HepG2 (cell line): ENCODE data around the gene UNC50. TPM values are rescaled to one million over a fixed set of nuclear protein-coding genes. Genes with fewer than 3 reads are reported as not detected.
A peak's percentile ranks its signal among the peaks of the same experiment; 100 is the strongest.

Experiments
- FOXJ3 ChIP-seq: sonication (generic); formaldehyde crosslinking; IDR thresholded peaks from 2 replicates; pipeline ENCODE4 v1.4.0; 2020; ENCODE audit warnings: missing genetic modification reagents, mild to moderate bottlenecking, borderline replicate concordance
- HMG20A ChIP-seq: IDR thresholded peaks from 2 replicates; pipeline ENCODE4 v1.6.1; 2016; ENCODE audit warnings: borderline replicate concordance
- KAT7 ChIP-seq: IDR thresholded peaks from 2 replicates; pipeline ENCODE4 v1.6.1; 2018; ENCODE audit warnings: borderline replicate concordance, missing compliant biosample characterization
- KDM5A ChIP-seq: fragments of 200-600 bp; sonication (generic); IDR thresholded peaks from 2 replicates; pipeline ENCODE4 v1.7.0; 2018; ENCODE audit warnings: antibody characterized with exemption, mild to moderate bottlenecking, low read length, borderline replicate concordance
- NFE2L1 ChIP-seq: sonication (generic); formaldehyde crosslinking; IDR thresholded peaks from 2 replicates; pipeline ENCODE4 v1.4.0; 2020; ENCODE audit warnings: missing genetic modification reagents, mild to moderate bottlenecking, borderline replicate concordance
- ONECUT2 ChIP-seq: sonication (generic); formaldehyde crosslinking; IDR thresholded peaks from 2 replicates; pipeline ENCODE4 v1.4.0; 2020; ENCODE audit warnings: missing genetic modification reagents
- RAD51 ChIP-seq: fragments of 450-650 bp; IDR thresholded peaks from 2 replicates; pipeline ENCODE4 v1.6.1; 2016; ENCODE audit warnings: borderline replicate concordance
- RARG ChIP-seq: sonication (generic); formaldehyde crosslinking; IDR thresholded peaks from 2 replicates; pipeline ENCODE4 v1.4.0; 2020; ENCODE audit warnings: low read depth, mild to moderate bottlenecking, missing genetic modification reagents
- SKI ChIP-seq: fragments of 450-650 bp; IDR thresholded peaks from one replicate; pipeline ENCODE4 v1.6.1; 2018; ENCODE audit warnings: mild to moderate bottlenecking; ENCODE audit not compliant: partially characterized antibody
- ZNF10 ChIP-seq: sonication (generic); formaldehyde crosslinking; IDR thresholded peaks from 2 replicates; pipeline ENCODE4 v1.4.0; 2020; ENCODE audit warnings: mild to moderate bottlenecking, low read depth, missing genetic modification reagents, borderline replicate concordance
- ZNF234 ChIP-seq: sonication (generic); formaldehyde crosslinking; conservative IDR thresholded peaks from 2 replicates; pipeline ENCODE4 v1.5.1; 2020; ENCODE audit warnings: mild to moderate bottlenecking, missing genetic modification reagents
- ZNF326 ChIP-seq: sonication (generic); formaldehyde crosslinking; IDR thresholded peaks from 2 replicates; pipeline ENCODE4 v1.4.0; 2020; ENCODE audit warnings: missing genetic modification reagents, borderline replicate concordance
- ZNF343 ChIP-seq: sonication (generic); formaldehyde crosslinking; IDR thresholded peaks from 2 replicates; pipeline ENCODE4 v1.4.0; 2020; ENCODE audit warnings: mild to moderate bottlenecking, missing genetic modification reagents
- ZNF367 ChIP-seq: sonication (generic); formaldehyde crosslinking; IDR thresholded peaks from 2 replicates; pipeline ENCODE4 v1.4.0; 2020; ENCODE audit warnings: missing genetic modification reagents, borderline replicate concordance
- ZNF468 ChIP-seq: sonication (generic); formaldehyde crosslinking; IDR thresholded peaks from 2 replicates; pipeline ENCODE4 v1.8.0; 2022; ENCODE audit warnings: mild to moderate bottlenecking, moderate library complexity, missing genetic modification reagents
- ZNF567 ChIP-seq: sonication (generic); formaldehyde crosslinking; IDR thresholded peaks from 2 replicates; pipeline ENCODE4 v1.8.1; 2023; ENCODE audit warnings: mild to moderate bottlenecking, missing genetic modification reagents, borderline replicate concordance
- polyA plus RNA-seq, 8 experiments: library from polyadenylated mRNA; depleted of rRNA in 3 of 8; stranded (reverse) in 7 of 8; unstranded in 1 of 8; fragments of >200 nt; fragmentation: Illumina TruSeq in 4 of 8; extraction: Trizol in 4 of 8; gene quantifications; 2 replicates each; pipeline versions ENCODE4 v1.2.1 to v1.2.3, GENCODE V29; 2011 to 2016; ENCODE audit warnings: low read depth in 4 of 8, missing spikeins in 1 of 8, mixed read lengths in 1 of 8; ENCODE audit not compliant: insufficient read depth in 1 of 8
- total RNA-seq, 5 experiments: library from RNA; depleted of rRNA; stranded (reverse); fragments of >200 nt; fragmentation: Illumina TruSeq; extraction: Trizol; gene quantifications; 2 replicates each; pipeline ENCODE4 v1.2.3, GENCODE V29; 2016; ENCODE audit warnings: low read depth in 1 of 5
- TF ChIP-seq, protein P1 (sequence below): sonication (generic); formaldehyde crosslinking; IDR thresholded peaks from 2 replicates; pipeline ENCODE4; 2020; ENCODE audit warnings: missing genetic modification reagents, mild to moderate bottlenecking, borderline replicate concordance
- TF ChIP-seq, protein P2 (sequence below): sonication (generic); formaldehyde crosslinking; IDR thresholded peaks from 2 replicates; pipeline ENCODE4 v1.4.0; 2020; ENCODE audit warnings: mild to moderate bottlenecking, missing genetic modification reagents
- TF ChIP-seq, protein P3 (sequence below): sonication (generic); formaldehyde crosslinking; IDR thresholded peaks from 2 replicates; pipeline ENCODE4 v1.4.0; 2020; ENCODE audit warnings: mild to moderate bottlenecking, missing genetic modification reagents

The UNC50 gene
- total and polyA plus RNA-seq, 2 of the 13 experiments (the other 11 are each of a cell fraction or from before 2014, with no cell fraction given) = 92.6 to 95.6 TPM

DNA sequence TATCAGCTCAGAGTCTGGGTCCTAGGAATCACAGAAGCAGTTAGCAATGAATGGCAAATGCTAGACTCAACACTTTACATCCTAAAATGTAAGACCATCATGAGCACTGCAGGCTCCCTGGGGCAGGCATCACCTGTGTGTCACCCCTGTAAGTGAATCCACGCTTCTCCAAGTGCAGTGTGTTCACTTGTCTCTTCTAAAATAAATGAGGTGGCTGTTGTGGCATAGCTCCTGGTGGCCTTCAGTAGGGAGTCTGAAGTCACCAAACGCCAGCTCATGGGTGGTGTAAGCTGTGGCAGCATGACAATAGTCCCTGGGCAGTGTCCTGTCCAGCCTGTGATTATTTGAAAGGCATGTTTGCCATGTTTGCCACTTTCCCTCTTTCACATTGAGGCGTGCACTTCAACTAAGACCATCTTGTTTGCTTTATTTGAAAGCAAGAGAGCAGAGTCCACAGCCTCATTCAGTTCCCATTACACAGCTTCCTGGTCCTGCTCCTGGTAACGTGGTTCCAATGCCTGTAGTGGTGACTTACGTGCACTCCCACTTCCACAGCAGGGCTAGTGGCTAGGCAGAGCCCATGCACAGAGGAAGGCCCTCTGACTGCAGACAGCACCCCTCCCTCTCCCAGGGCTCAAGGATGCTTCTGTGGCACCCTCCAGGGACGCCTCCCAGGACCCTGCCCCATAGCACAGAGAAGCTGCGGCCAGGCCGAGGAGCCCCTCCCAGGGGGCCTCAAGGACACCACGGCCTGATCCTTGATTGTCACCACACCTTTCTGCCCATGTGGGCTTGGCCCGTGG lies 24.4 kb upstream of the UNC50 start (continued):
- TF ChIP-seq, protein P1, sequence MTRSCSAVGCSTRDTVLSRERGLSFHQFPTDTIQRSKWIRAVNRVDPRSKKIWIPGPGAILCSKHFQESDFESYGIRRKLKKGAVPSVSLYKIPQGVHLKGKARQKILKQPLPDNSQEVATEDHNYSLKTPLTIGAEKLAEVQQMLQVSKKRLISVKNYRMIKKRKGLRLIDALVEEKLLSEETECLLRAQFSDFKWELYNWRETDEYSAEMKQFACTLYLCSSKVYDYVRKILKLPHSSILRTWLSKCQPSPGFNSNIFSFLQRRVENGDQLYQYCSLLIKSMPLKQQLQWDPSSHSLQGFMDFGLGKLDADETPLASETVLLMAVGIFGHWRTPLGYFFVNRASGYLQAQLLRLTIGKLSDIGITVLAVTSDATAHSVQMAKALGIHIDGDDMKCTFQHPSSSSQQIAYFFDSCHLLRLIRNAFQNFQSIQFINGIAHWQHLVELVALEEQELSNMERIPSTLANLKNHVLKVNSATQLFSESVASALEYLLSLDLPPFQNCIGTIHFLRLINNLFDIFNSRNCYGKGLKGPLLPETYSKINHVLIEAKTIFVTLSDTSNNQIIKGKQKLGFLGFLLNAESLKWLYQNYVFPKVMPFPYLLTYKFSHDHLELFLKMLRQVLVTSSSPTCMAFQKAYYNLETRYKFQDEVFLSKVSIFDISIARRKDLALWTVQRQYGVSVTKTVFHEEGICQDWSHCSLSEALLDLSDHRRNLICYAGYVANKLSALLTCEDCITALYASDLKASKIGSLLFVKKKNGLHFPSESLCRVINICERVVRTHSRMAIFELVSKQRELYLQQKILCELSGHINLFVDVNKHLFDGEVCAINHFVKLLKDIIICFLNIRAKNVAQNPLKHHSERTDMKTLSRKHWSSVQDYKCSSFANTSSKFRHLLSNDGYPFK = peak; percentile 44; the same call in 1 of the 2 replicates
- TF ChIP-seq RARG (CRISPR knock-in tag) = no peak
- TF ChIP-seq KDM5A = no peak
- no peak for TF ChIP-seq ZNF10 (CRISPR knock-in tag)
- 0 out of 2 replicates have a peak, but pooled peaks have one; percentile 61 for TF ChIP-seq FOXJ3 (CRISPR knock-in tag)
- TF ChIP-seq KAT7 = no peak
- peak; percentile 34 for TF ChIP-seq SKI
- no peak for TF ChIP-seq ZNF234 (CRISPR knock-in tag)
- TF ChIP-seq ZNF326 (CRISPR knock-in tag) = no peak
- TF ChIP-seq, protein P2, sequence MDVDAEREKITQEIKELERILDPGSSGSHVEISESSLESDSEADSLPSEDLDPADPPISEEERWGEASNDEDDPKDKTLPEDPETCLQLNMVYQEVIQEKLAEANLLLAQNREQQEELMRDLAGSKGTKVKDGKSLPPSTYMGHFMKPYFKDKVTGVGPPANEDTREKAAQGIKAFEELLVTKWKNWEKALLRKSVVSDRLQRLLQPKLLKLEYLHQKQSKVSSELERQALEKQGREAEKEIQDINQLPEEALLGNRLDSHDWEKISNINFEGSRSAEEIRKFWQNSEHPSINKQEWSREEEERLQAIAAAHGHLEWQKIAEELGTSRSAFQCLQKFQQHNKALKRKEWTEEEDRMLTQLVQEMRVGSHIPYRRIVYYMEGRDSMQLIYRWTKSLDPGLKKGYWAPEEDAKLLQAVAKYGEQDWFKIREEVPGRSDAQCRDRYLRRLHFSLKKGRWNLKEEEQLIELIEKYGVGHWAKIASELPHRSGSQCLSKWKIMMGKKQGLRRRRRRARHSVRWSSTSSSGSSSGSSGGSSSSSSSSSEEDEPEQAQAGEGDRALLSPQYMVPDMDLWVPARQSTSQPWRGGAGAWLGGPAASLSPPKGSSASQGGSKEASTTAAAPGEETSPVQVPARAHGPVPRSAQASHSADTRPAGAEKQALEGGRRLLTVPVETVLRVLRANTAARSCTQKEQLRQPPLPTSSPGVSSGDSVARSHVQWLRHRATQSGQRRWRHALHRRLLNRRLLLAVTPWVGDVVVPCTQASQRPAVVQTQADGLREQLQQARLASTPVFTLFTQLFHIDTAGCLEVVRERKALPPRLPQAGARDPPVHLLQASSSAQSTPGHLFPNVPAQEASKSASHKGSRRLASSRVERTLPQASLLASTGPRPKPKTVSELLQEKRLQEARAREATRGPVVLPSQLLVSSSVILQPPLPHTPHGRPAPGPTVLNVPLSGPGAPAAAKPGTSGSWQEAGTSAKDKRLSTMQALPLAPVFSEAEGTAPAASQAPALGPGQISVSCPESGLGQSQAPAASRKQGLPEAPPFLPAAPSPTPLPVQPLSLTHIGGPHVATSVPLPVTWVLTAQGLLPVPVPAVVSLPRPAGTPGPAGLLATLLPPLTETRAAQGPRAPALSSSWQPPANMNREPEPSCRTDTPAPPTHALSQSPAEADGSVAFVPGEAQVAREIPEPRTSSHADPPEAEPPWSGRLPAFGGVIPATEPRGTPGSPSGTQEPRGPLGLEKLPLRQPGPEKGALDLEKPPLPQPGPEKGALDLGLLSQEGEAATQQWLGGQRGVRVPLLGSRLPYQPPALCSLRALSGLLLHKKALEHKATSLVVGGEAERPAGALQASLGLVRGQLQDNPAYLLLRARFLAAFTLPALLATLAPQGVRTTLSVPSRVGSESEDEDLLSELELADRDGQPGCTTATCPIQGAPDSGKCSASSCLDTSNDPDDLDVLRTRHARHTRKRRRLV (CRISPR knock-in tag) = no peak
- TF ChIP-seq HMG20A (CRISPR knock-in tag) = peak; percentile 54; the same call in 1 of the 2 replicates
- no peak for TF ChIP-seq NFE2L1 (CRISPR knock-in tag)
- no peak for TF ChIP-seq ONECUT2 (CRISPR knock-in tag)
- no peak for TF ChIP-seq RAD51
- TF ChIP-seq ZNF343 (CRISPR knock-in tag) = peak; percentile 56; the same call in 1 of the 2 replicates
- no peak for TF ChIP-seq ZNF367
- no peak for TF ChIP-seq ZNF567 (CRISPR knock-in tag)
- no peak for TF ChIP-seq ZNF468 (CRISPR knock-in tag)
- TF ChIP-seq, protein P3, sequence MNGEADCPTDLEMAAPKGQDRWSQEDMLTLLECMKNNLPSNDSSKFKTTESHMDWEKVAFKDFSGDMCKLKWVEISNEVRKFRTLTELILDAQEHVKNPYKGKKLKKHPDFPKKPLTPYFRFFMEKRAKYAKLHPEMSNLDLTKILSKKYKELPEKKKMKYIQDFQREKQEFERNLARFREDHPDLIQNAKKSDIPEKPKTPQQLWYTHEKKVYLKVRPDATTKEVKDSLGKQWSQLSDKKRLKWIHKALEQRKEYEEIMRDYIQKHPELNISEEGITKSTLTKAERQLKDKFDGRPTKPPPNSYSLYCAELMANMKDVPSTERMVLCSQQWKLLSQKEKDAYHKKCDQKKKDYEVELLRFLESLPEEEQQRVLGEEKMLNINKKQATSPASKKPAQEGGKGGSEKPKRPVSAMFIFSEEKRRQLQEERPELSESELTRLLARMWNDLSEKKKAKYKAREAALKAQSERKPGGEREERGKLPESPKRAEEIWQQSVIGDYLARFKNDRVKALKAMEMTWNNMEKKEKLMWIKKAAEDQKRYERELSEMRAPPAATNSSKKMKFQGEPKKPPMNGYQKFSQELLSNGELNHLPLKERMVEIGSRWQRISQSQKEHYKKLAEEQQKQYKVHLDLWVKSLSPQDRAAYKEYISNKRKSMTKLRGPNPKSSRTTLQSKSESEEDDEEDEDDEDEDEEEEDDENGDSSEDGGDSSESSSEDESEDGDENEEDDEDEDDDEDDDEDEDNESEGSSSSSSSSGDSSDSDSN (CRISPR knock-in tag) = peak; percentile 59; the same call in 1 of the 2 replicates
